Left colon (tissue), 2 donors: ENCODE results near the gene DAO. TPM values are rescaled to one million over a fixed set of nuclear protein-coding genes. Genes with fewer than 3 reads are reported as not detected.

Experiments used
- ATAC-seq: fragments of 200-7000 bp; cut with Tn5 transposase; one replicate; pipeline ENCODE4 v1.9.1; 2020; ENCODE audit warnings: mild to moderate bottlenecking, moderate library complexity
- DNase-seq, 2 donors: peaks; one replicate each; pipeline ENCODE4 v3.0.0-alpha.2; 2020
- intact Hi-C, 2 donors: fragments of 100-400 bp; cut with DNase I in 1 of 2; cut with micrococcal nuclease in 1 of 2; formaldehyde crosslinking; loops; one replicate each; pipeline versions ENCODE4 v1.11.2 to v1.14.0; 2022; cut with DNase I, micrococcal nuclease
- total RNA-seq, 2 donors: library from RNA; stranded (reverse); fragmentation: NEBNext Ultra II Directional; extraction: Animal tissue kit (Norgen Biotek cat#: 25700); gene quantifications; one replicate each; pipeline ENCODE4 v1.2.1, GENCODE V29; 2021
- donor health status: DM: no; HTN: no; CAD: no.
- donor health status: DM: yes; HTN: yes; CAD: no.

The DAO gene
- total RNA-seq, 2 donors from 2014 or later: 3.8 to 4.9 TPM

DNA sequence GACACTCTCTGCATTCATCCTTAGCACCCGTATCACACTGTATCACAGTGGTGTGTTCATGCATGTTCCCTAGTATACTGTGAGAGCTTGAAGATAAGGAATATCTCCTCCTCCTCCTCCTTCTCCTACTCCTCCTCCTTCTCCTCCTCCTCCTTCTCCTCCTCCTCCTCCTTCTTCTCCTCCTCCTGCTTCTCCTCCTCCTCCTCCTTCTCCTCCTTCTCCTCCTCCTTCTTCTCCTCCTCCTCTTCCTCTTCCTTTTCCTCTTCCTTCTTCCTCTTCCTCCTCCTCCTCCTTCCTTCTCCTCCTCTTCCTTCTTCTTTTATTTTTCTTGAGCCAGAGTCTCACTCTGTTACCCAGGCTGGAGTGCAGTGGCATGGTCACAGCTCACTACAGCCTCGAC lies 27.1 kb downstream of the DAO start:
- intact Hi-C loops: no loop called here
- no peak for ATAC-seq

DNA sequence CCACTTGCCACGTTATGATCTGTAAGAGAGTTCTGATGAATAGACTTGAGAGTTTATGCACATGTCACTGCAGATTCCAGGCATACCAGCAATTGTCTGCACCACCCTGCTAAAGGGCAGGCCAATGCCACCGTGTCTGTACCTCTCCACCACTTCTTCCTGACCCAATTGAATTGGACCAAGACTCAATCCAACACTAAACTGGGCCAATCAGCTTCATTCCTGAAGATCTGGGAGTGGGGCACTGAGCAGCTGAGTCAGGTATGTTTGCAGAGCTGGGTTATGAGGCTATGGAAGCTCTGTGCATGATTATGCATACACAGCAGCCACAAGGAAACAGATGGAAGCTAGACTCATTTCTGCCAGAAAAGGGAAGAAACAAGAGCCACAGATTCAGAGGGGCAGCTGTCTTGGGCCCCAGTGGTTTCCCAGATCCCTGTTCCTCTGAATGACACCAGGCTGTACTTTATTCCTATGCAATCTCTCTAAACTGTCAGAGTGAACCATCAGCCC lies 28.0 kb downstream of the DAO start:
- DNase-seq (no peak), ATAC-seq (peak; percentile 91)
- intact Hi-C loops: no loop called here

More for the DNA sequence above, 27.1 kb downstream of the DAO start:
- no peak for DNase-seq

DNA sequence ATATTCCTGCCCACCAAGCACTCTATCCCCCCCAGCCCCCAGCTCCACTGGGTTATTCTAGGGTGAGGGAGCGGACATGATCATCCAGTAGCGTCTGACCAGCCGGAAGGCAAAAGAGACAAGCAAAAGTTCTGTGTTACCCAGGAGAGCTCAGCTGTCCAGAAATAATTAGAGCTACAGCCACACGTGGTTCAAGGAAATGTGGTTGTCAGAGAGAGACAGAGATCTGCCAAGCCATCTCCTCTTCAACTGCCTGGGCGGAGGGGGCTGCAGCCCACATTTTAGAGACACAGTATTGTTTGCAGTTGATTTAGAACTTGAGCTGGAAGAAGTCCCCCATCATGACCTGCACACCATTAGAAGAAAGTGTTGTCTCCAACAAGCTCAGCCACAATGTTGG lies 30.4 kb downstream of the DAO start:
- intact Hi-C loops: no loop called here
- ATAC-seq (no peak), DNase-seq (no peak)

DNA sequence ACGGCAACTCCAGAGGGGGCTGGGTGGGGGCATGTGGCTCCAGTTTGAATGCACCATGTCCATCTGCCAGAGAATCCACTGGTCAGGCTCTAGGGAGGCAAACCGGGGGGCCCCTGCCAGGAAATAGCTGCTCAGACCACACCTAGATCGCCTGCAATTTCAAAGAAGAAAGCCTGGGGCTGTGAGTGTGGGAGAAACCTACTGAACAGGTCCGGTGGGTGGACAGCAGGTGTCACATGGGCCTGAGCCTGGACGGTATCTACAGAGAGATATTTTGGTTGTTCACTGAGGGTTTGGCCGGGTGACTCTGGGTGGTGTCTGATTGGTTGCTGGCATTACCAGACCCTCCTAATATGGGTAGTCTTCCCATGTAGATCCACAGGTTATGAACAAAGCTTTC lies 32.0 kb downstream of the DAO start:
- ATAC-seq (no peak), DNase-seq (no peak)
- intact Hi-C loops: no loop called here

DNA sequence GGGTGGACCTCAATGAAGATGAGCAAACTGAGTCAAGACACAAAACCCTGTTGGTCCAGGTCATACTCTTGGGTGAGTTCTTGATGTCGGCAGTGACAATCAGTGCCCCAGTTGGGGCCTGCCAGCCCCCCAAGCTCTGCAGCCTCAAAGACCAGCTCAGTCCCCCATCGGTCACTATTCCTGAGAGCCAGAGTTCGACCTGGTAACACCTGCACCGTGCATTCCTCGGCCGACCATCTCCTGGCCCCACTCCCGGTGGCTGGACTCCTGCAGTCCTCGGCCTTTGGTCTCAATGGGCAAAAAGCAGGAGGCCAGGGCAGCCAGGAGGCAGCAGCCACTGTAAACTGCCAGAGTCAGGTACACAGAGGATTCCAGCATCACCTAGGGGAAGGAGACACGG lies 32.5 kb downstream of the DAO start:
- intact Hi-C loops: no loop called here
- ATAC-seq: no peak
- no peak for DNase-seq

DNA sequence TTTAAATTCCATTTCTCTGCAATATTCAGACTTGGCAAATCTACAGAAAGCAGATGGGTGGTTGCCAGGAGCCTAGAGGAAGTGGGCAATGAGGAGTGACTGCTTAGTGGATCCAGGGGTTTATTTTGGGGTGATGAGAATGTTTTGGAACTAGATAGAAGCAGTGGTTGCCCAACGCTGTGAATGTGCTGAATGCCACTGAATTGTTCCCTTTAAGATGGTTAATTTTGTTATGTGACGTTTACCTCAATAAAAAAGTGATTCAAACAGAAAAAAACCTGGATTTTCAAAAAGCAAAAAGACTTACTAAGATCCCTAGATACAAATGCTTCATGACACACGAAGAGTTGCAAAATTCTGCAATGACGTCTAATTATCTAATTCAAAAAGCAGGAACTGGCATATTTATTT lies 34.2 kb downstream of the DAO start:
- no peak for ATAC-seq
- no peak for DNase-seq
- intact Hi-C loops: no loop called here

DNA sequence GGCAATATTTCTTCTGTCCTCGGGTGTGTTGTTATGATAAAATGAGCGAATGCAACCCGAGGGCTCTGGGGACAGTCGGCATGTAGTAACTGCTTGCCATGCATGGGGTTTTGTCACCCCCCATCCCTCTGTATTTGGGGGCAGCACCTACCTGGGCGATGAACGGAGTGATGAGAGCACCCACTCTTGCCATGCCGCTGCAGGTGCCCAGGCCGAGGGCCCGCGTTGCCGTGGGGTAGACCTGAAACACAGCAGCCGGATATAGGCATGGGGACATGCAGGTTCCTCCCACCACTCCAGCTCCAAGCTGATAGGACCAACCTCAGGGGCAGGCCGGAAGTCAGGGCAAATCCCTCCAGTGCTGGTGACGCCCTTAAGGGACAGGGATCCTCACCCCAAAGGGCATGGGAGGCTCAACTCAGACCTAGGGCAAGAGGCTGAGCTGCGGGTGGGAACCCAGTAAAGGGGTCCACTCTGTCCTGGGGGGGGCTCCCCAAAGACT lies 35.8 kb downstream of the DAO start:
- DNase-seq (no peak), ATAC-seq (no peak)
- intact Hi-C loops: no loop called here

DNA sequence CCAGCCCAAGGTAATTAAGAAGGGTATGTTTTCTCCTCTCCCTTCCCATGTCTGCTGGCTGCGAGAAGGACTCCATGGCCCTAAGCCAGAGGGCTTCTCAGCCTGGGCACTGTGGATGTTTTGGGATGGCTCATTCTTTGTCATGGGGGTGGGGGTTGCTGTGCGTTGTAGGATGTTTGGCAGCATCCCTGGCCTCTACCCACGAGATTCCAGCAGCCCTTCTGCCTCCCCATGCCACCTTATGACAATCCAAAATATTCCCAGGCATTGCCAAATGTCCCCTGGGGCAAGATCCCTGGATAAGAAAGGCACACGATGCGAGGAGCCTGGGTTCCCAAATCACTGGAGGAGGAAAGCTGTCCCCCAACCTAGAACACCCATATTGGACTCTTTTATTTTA lies 36.4 kb downstream of the DAO start:
- intact Hi-C loops: no loop called here
- no peak for ATAC-seq

DNA sequence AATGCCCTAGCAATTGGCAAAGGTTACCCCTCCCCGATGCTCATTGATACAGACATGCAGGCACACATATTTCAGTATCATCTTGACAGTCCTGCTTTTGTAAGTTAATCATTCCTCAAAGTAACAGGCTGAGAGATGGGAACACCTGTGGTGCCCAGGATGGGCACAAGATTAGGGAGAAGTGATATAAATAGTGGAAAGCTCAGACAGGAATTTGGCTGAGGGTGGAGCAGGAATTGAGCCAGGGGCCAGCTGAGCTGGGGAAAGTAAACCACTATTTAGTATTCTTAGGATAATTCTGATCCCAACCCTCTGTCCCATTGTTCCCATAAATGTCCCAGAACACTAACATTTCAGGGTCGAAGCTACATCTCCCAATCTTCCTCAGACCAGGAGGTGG lies 38.3 kb downstream of the DAO start:
- ATAC-seq (no peak), DNase-seq (no peak)
- intact Hi-C loops: no loop called here

More for the DNA sequence above, 36.4 kb downstream of the DAO start:
- no peak for DNase-seq

DNA sequence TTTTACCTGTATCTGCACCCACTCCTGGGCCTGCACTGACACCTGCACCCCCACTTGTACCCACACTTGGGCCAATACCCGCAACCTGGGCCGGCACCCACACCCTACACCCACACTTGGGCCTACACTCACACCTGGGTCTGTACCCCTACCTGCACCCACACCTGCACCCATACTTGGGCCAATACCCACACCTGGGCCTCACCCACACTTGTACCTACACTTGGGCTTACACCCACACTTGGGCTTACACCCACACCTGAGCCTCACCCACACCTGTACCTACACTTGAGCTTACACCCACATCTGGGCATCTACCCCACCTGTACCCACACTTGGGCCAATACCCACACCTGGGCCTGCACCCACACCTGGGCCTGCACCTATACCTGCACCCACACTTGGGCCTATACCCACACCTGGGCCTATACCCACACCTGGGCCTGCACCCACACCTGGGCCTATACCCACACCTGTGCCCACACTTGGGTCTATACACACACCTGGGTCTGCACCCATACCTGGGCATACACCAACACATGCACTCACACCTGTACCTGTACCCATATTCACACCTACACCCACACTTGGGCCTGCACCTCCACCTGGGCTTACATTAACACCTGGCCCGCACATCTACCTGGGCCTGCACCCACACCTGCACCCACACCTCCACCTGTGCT lies 39.2 kb downstream of the DAO start:
- DNase-seq (no peak), ATAC-seq (no peak)
- intact Hi-C loops: no loop called here

DNA sequence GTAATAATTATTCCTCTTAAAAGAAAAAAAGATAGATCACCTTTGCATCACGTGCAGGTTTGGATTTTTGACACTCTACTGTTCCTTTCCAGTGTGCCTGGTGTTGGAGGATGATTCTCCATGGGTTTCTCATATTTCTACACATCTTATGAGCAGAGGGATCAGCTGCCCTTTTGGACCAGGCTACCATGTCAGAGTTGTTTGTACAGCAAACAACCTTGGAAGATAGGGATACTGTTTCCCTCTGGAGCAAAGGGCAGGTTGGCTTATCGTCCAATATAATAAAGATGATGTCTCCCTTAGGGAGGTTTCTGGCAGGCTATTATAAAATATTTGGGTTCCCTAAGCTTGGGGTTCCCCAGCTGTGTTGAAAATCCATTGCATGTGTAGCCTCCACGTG lies 42.1 kb downstream of the DAO start:
- ATAC-seq (peak; percentile 88), DNase-seq (no peak)
- intact Hi-C loops: no loop called here

DNA sequence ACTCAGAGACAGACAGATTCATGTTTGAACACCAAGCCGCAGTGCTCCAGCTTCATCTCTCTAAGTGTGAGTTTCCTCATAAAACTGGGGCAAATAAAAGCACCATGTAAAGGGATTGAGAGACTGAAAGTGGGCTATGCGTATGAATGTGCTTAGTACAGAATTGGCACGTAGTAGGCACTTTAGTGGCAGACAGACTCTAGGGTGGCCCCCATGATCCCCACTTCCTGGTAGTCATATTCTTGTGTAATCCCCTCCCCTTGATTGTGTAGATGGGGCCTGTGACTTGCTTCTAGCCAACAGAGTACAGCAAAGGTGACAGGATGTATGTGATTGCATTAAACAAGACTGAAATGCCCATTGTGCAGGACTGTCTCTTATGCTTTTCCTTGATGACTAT lies 43.0 kb downstream of the DAO start:
- no peak for ATAC-seq
- no peak for DNase-seq
- intact Hi-C loops: no loop called here

DNA sequence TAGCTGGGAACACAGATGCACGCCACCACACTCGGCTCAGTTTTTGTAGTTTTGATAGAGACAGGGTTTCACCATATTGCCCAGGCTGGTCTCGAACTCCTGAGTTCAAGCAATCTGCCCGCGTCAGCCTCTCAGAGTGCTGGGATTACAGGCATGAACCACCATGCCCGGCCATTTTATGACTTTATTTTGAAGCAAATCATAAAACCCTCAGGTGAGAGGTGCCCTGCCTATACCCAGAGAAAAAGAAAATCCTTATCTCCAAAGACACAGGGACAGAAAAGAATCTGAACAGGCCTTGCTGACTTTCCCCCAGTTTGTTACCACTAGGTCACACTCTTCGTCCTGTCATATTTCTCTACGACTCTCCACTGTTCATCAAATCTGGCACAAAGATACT lies 48.8 kb downstream of the DAO start:
- peak; percentile 60 for ATAC-seq
- DNase-seq: no peak
- intact Hi-C loops: no loop called here

DNA sequence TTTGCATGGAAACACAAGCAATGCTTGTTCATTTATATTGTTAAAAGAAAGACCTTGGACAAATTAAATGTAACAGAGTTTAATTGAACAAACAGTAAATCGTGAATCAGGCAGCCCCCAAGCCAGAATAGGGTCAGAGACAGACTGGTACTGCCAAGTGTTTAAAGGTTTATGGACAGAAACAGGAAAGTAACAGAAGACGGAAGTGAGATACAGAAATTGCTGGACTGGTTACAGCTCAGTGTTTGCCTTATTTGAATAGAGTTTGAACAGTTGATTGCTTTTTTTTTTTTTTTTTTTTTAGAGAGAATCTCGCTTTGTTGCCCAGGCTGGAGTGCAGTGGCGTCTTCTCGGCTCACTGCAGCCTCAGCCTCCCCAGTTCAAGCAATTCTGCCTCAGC lies 50.3 kb downstream of the DAO start:
- ATAC-seq: peak; percentile 95
- intact Hi-C loops: no loop called here
- no peak for DNase-seq

DNA sequence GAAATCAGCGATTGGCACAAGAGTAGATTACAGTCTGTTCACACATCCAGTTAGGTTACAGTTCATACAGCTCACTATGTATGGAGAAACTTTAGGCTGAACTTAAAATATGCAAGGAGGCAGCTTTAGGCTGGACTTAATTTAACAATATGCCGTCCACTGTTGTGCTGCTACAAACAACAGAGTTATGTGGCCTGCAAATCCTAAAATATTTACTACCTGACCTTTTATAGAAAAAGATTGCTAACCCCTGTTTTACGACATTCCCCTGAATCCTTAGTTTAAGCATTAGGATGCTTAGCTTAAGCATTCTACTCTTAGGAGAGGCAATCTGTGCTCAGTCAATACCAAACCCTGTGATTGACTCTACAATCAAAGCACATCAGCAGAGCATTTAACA lies 50.9 kb downstream of the DAO start:
- ATAC-seq (peak; percentile 32), DNase-seq (no peak)
- intact Hi-C loops: no loop called here

DNA sequence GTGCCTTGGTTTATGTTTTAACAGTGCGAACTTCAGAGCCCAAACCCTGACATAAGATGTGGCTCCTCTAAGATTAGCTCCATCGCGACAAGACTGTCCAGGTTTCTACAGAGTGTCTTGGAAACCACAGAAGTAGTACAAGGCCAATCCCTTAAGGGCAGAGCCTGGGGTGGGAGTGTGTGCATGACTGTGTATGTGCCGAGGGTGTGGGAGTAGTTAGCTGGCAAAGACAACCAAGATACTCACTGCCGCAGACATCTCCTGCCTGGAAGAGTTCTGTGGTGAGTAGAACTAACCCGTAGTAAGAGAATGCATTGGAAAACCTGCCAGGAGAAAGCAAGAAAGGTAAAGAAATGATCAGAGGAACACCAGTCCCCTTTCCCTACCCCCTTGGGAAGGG lies 54.1 kb downstream of the DAO start:
- intact Hi-C loops: no loop called here

DNA sequence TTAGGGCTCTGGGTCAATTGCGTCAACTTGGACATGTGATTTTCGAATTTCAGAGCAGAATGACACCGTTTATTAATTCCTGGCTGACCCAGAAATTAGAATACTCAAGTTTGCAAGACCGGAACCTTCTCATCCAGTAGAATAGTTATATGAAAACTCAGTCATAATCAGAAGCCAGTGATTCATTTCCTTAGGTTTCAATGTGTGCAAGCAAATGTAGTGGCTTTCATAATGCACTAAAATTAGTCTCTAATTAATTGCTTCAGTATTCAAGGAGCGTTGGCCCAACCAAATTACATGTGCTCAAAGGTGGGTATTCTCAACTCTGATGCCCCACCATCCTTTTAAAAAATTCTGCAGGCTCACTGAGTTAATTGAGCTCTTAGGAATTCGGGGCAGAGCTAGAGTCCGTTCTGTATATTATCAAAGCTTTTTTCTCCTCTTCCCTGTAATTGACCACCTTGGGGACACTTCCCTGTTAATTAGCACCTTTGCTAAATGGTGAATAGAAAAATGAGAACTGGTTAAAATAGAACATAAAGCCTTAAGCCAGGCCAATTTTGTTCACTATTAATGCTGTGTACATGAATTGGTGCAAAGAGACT lies 55.4 kb downstream of the DAO start:
- no peak for DNase-seq

More for the DNA sequence above, 54.1 kb downstream of the DAO start:
- no peak for ATAC-seq
- no peak for DNase-seq

DNA sequence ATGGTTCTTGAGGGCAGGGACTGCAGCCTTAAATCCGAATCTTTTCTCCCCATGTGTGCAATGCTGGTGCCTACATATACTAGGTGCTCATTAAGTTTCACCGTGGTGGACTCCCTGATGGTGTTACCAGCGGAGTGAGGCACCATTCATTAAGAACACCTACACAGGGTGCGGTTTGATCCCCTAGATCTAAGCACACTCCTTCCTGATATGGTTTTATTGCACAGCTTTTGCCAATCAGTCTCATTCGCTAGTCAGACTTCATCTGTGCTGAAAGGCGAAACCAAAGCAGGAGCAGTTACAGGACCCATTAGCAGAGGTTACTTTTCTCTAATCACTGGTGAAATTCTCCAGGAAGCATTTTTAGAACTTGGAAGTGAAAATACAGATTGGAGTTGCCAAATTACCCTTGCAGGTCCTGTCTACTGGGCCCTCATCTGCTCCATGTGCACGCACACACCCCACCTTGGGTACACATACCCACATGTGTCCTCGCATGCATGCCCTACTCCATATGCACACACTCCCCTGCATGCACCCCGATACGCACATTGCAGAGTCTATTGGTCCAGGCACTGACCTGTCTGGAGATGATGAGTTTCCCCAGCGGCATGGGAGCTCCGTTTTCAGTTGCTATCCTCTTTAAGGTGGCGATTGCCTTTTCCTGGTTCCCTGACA lies 58.5 kb downstream of the DAO start:
- ATAC-seq (peak; percentile 83), DNase-seq (no peak)

More for the DNA sequence above, 55.4 kb downstream of the DAO start:
- intact Hi-C loops: no loop called here
- no peak for ATAC-seq

DNA sequence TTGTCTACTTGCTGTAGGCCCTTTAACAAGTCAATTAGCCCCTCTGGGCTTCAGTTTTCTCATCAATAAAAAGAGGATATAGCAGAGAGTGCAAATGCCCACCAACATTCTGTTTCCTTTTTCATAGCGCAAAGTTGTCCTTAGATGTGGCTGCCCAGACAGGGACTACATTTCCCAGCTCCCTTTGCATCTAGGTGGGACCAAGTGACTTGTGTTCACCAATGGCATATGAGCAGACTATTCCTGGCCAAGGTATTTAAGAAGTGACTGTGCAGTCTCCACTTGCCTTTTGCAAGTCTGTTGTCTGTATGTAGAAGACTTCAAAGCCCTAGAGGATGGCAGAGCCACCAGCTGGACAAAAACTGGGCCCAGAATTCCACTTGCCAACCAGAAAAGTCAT lies 59.7 kb downstream of the DAO start:
- no peak for DNase-seq
- ATAC-seq: peak; percentile 78
- intact Hi-C loops: no loop called here

More for the DNA sequence above, 58.5 kb downstream of the DAO start:
- intact Hi-C loops: no loop called here

DNA sequence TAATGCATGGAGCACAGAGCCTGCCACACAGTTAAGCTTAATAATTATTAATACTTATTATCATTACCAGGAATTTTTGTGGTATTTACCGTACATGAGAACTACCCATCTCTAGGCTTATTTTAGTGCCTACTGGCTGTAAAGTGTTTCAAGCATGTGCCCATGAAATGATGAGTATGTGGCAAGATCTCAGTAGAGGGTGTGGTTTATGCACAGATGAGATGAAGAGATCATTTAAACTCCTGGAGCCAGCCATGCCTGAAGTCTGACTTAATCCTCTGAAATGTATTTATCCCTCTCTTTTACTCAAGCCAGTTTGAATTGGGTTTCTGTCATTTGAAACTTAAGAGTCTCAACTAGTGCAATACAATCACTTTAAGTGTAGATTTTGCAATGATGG lies 60.2 kb downstream of the DAO start:
- DNase-seq: no peak
- intact Hi-C loops: loop anchor here in 1 of 2 donors (10.0 kb wide), 1 partner anchor 75 kb away; no protein-coding TSS in a partner anchor

More for the DNA sequence above, 60.2 kb downstream of the DAO start:
- ATAC-seq: no peak
